ENCODE results near the gene FA2H.
"Not testable (repeated sequence)": the region's sequence is repeated elsewhere in the genome, so short reads cannot be mapped to it uniquely, and the experiment has no call there.

DNA sequence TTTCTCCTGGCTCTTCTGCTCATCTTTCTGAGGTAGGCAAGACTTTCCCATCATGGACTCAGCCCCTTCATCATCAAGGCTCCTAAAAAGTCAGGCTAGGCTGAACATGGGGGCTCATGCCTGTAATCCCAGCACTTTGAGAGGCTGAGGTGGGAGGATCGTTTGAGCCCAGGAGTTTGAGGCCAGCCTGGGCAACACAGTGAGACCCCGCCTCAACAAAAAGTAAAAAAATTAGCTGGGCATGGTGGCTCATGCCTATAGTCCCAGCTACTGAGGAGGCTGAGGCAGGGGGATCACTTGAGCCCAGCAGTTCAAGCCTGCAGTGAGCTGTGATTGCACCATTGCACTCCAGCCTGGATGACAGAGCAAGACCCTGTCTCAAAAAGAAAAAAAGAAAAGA, 52.5 kb downstream of the FA2H start:
- not testable (repeated sequence) for TF ChIP-seq POLR2A (IDR thresholded peaks at IDR 0.05)
- TF ChIP-seq, protein P1, sequence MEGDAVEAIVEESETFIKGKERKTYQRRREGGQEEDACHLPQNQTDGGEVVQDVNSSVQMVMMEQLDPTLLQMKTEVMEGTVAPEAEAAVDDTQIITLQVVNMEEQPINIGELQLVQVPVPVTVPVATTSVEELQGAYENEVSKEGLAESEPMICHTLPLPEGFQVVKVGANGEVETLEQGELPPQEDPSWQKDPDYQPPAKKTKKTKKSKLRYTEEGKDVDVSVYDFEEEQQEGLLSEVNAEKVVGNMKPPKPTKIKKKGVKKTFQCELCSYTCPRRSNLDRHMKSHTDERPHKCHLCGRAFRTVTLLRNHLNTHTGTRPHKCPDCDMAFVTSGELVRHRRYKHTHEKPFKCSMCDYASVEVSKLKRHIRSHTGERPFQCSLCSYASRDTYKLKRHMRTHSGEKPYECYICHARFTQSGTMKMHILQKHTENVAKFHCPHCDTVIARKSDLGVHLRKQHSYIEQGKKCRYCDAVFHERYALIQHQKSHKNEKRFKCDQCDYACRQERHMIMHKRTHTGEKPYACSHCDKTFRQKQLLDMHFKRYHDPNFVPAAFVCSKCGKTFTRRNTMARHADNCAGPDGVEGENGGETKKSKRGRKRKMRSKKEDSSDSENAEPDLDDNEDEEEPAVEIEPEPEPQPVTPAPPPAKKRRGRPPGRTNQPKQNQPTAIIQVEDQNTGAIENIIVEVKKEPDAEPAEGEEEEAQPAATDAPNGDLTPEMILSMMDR (IDR thresholded peaks at IDR 0.05): not testable (repeated sequence)
